ENCODE measurements around the gene PHF2. TPM values are rescaled to one million over a fixed set of nuclear protein-coding genes. Genes with fewer than 3 reads are reported as not detected.

Gene PHF2
- total RNA-seq, 1 experiment from 2014 or later = 17.4 TPM

DNA sequence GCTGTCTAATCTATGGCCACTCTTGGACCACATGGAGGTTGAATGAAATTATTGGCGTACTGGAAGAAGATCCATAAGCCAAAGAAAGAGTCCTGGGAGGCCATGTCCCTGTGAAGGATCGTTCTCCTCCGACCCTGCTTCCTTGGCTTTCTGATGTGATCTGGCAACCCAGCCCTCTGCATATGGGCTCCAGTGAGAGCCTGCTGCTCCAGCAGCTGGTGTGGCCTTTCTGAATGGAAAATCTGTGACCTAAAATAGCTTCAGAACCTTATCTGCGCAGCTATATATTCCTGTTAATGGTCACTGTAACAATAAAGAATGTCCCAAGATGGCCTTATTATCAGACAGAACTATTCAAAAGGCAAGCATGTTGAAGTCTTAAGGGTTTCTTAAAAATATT is 40.2 kb upstream of the PHF2 start:
- Histone ChIP-seq H3T11ph (ENCODE audit: low read length) (no peak overlapping the region), H2BK15ac (ENCODE audit: low read depth, low read length) (no peak overlapping the region), H3K4ac (ENCODE audit: low read depth, low read length) (no peak overlapping the region), H2BK20ac (ENCODE audit: low read depth, low read length, poor library complexity, severe bottlenecking) (no peak overlapping the region), H3K56ac (ENCODE audit: insufficient read length, low read depth, low read length) (no peak overlapping the region), H4K91ac (ENCODE audit: insufficient read length, low read depth, low read length) (no peak overlapping the region), H2BK120ac (ENCODE audit: low read depth, low read length, poor library complexity, severe bottlenecking) (no peak overlapping the region), H3K23ac (ENCODE audit: insufficient read length, low read depth, low read length) (no peak overlapping the region), H2BK12ac (ENCODE audit: insufficient read length, low read depth, low read length) (no peak overlapping the region), H3K27me3 (ENCODE audit: insufficient read depth, low read length) (no peaks in the 10 kb centered on the region), H3K27ac (ENCODE audit: insufficient read length, low read depth, low read length) (no peak overlapping the region), H3K23me2 (ENCODE audit: insufficient read length, low read depth, low read length, poor library complexity, severe bottlenecking) (no peaks in the 10 kb centered on the region), H3K9ac (ENCODE audit: extremely low read depth, insufficient read length, low read length) (no peak overlapping the region), H3K79me2 (ENCODE audit: insufficient read depth, low read length) (no peaks in the 10 kb centered on the region), H3K18ac (ENCODE audit: insufficient read length, low read depth, low read length) (no peak overlapping the region), H2BK5ac (ENCODE audit: insufficient read length, low read length) (no peak overlapping the region), H2AFZ (ENCODE audit: low read length) (no peak overlapping the region), H4K8ac (replicated peaks; ENCODE audit: insufficient read length, low read depth, low read length) (no peak overlapping the region), H4K20me1 (ENCODE audit: control insufficient read depth, insufficient read depth, insufficient read length) (no peaks in the 10 kb centered on the region), H3K4me2 (ENCODE audit: insufficient read depth, insufficient read length, low read length) (no peak overlapping the region), H3K14ac (ENCODE audit: insufficient read depth, low read length) (no peak overlapping the region), H3K4me1 (ENCODE audit: insufficient read depth, low read length) (no peaks in the 10 kb centered on the region; the same call in 1 of the 2 replicates), H3K9me3 (ENCODE audit: control insufficient read depth, low read depth, low read length) (no peaks in the 10 kb centered on the region), H4K5ac (ENCODE audit: insufficient read length, low read depth, low read length) (no peak overlapping the region), H2AK5ac (ENCODE audit: insufficient read length, low read length) (no peak overlapping the region), H3K79me1 (ENCODE audit: insufficient read depth, low read depth, low read length, poor library complexity, severe bottlenecking) (no peaks in the 10 kb centered on the region)
- H3K27me3 Mint-ChIP-seq (ENCODE audit: low read depth) = no peaks in the 10 kb centered on the region
- H3K9me3 Mint-ChIP-seq = no peaks in the 10 kb centered on the region
- H3K27ac Mint-ChIP-seq = no peak overlapping the region; a peak in 2 of 7 replicates
- TF ChIP-seq, protein P1, sequence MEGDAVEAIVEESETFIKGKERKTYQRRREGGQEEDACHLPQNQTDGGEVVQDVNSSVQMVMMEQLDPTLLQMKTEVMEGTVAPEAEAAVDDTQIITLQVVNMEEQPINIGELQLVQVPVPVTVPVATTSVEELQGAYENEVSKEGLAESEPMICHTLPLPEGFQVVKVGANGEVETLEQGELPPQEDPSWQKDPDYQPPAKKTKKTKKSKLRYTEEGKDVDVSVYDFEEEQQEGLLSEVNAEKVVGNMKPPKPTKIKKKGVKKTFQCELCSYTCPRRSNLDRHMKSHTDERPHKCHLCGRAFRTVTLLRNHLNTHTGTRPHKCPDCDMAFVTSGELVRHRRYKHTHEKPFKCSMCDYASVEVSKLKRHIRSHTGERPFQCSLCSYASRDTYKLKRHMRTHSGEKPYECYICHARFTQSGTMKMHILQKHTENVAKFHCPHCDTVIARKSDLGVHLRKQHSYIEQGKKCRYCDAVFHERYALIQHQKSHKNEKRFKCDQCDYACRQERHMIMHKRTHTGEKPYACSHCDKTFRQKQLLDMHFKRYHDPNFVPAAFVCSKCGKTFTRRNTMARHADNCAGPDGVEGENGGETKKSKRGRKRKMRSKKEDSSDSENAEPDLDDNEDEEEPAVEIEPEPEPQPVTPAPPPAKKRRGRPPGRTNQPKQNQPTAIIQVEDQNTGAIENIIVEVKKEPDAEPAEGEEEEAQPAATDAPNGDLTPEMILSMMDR (conservative IDR thresholded peaks at IDR 0.05) = no peak
- no peak overlapping the region for H3K4me3 Mint-ChIP-seq
- peaks cover 20 to 70% (median 28%) of the 10 kb centered on the region in 3 experiments; a peak in 6 of 7 replicates for H3K36me3 Mint-ChIP-seq (ENCODE audit: insufficient read depth in 1 of 3, low read depth in 3 of 3)
- peaks cover 4 to 9% of the 10 kb centered on the region in 2 experiments; a peak in 3 of 4 replicates for H3K4me1 Mint-ChIP-seq
- no peak for DNase-seq
- WGBS (ENCODE audit: extremely low coverage, insufficient read length, low lambda C conversion rate) = no CpG with 5 or more reads among the region's 4 CpGs

Data from H9 (cell line).